ENCODE data around the gene ADAMTS20. TPM values are rescaled to one million over a fixed set of nuclear protein-coding genes. Genes with fewer than 3 reads are reported as not detected.
"Not testable (repeated sequence)": the region's sequence is repeated elsewhere in the genome, so short reads cannot be mapped to it uniquely, and the experiment has no call there.

Gene ADAMTS20
- total RNA-seq, 1 donor from 2014 or later: not detected

DNA sequence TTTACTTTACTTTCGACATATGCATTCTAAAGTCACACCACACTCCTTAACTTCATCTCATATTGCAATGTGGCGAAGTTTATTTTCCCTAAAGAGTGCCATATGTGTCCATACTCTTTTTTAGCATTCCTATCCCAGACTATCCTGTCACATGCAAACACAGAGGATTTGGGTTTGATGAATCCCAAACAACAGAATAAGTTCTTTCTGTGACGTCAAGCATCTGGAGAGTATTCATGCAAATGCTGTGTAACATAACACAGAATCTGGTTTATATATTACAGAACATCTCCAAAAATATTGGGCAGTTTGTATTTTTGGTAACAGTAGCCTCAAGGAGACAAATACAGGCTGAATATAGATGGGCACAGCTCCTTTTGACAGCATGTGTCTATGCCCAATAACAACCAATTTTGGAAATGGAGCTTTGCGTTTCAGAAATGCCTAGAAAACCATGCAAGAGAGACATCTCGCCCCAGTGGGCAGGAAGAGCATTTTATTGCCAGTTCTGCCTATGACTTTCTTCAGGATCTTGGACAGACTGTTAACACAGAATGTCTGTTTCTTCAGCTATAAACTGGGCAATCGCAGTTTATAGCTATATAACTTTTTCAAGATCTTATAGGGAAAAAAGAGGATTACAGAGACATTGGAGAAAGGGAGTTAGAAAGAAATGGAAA lies 190.8 kb downstream of the ADAMTS20 start:
- no peak for DNase-seq (ENCODE audit: low spot score in 2 of 2)
- H3K27ac ChIP-seq: no peak overlapping the region
- intact Hi-C loops (cut with DNase I): no loop called here
- TF ChIP-seq, protein P1, sequence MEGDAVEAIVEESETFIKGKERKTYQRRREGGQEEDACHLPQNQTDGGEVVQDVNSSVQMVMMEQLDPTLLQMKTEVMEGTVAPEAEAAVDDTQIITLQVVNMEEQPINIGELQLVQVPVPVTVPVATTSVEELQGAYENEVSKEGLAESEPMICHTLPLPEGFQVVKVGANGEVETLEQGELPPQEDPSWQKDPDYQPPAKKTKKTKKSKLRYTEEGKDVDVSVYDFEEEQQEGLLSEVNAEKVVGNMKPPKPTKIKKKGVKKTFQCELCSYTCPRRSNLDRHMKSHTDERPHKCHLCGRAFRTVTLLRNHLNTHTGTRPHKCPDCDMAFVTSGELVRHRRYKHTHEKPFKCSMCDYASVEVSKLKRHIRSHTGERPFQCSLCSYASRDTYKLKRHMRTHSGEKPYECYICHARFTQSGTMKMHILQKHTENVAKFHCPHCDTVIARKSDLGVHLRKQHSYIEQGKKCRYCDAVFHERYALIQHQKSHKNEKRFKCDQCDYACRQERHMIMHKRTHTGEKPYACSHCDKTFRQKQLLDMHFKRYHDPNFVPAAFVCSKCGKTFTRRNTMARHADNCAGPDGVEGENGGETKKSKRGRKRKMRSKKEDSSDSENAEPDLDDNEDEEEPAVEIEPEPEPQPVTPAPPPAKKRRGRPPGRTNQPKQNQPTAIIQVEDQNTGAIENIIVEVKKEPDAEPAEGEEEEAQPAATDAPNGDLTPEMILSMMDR (IDR thresholded peaks at IDR 0.05): no peak
- no peaks in the 10 kb centered on the region for H3K4me1 ChIP-seq
- H3K27me3 ChIP-seq: no peaks in the 10 kb centered on the region
- no peaks in the 10 kb centered on the region for H3K36me3 ChIP-seq
- no peak overlapping the region for H3K4me3 ChIP-seq
- H3K9me3 ChIP-seq: no peaks in the 10 kb centered on the region

DNA sequence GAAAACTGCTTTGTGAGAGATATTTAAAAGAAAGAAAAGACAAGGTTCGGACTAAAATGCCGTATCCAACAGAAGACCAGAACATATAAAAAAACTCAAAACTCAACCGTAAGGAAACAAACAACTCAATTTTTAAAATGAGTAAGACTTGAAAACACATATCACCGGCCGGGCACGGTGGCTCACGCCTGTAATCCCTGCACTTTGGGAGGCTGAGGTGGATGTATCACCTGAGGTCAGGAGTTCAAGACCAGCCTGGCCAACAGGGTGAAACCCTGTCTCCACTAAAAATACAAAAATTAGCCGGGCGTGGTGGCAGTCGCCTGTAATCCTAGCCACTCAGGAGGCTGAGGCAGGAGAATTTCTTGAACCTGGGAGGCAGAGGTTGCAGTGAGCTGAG lies 192.0 kb downstream of the ADAMTS20 start:
- H3K9me3 ChIP-seq; H3K27me3 ChIP-seq; H3K36me3 ChIP-seq; DNase-seq (ENCODE audit: low spot score in 2 of 2); H3K27ac ChIP-seq; H3K4me1 ChIP-seq; intact Hi-C loops (cut with DNase I); H3K4me3 ChIP-seq: not testable (repeated sequence)

DNA sequence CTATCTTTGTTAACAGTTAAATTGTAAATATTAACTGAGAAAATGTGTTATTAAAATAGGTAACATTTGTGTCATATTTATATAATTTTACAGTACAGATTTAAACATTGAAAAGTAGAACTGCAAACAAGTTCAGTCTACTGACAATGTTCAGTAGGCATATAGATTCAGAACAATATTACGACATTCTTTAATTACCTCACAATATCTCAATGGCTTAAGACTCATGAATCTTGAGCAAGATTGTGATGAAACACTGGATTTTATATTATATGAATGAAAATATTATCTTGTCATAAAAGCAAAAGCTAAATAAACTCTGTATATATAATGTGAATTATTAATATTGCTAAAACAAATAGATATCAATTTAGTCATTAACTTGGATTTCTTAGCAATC lies 194.9 kb downstream of the ADAMTS20 start:
- intact Hi-C loops (cut with DNase I): no loop called here
- H3K9me3 ChIP-seq: no peaks in the 10 kb centered on the region
- H3K4me3 ChIP-seq: no peak overlapping the region
- DNase-seq (ENCODE audit: low spot score in 2 of 2): no peak
- H3K27ac ChIP-seq: no peak overlapping the region
- TF ChIP-seq, protein P1 (IDR thresholded peaks at IDR 0.05): no peak
- no peaks in the 10 kb centered on the region for H3K4me1 ChIP-seq
- no peaks in the 10 kb centered on the region for H3K27me3 ChIP-seq
- H3K36me3 ChIP-seq: no peaks in the 10 kb centered on the region

DNA sequence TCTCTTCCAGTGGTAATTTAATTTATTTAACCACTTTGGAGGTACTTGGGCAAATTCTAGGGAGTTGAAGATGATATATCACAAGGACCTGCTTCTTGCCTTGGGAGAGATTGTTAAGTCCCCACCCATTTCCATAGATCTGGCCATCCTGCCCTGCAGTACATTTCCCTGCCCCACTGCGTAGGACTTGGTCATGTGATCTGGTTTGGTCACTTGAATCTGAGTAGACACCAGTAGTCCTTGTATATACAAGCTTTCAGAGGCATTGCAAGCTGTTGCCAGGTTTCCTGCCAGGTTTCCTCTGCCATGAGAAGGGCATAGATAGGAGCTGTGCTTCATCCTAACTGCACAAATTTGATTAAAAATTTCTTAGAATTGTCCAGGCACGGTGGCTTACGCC lies 200.0 kb downstream of the ADAMTS20 start:
- no peaks in the 10 kb centered on the region for H3K36me3 ChIP-seq
- H3K9me3 ChIP-seq: no peaks in the 10 kb centered on the region
- no peaks in the 10 kb centered on the region for H3K27me3 ChIP-seq
- H3K27ac ChIP-seq: no peak overlapping the region
- TF ChIP-seq, protein P1 (IDR thresholded peaks at IDR 0.05): no peak
- intact Hi-C loops (cut with DNase I): no loop called here
- no peak for DNase-seq (ENCODE audit: low spot score in 2 of 2)
- no peak overlapping the region for H3K4me3 ChIP-seq
- no peaks in the 10 kb centered on the region for H3K4me1 ChIP-seq

DNA sequence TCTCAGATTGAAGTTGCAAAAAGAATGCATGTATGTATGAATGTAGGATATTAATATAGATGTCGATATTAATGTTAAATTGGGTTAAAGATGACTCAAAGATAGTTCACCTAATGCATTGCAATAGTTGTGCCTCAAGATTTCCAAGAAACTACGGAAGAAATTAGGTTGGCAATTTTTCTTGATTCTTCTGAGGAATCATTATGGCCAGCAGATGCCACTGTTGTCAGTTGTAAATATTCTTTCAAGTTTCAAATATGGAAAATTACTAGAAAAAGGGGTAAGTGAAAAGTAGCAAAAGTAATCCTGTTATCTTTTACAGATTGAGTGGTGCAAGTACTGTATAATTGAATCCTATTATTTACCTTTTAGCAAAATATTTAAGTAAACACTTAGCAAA lies 202.1 kb downstream of the ADAMTS20 start:
- Histone ChIP-seq H3K4me1 (no peaks in the 10 kb centered on the region), H3K27ac (no peak overlapping the region), H3K36me3 (no peaks in the 10 kb centered on the region), H3K4me3 (no peak overlapping the region), H3K9me3 (no peaks in the 10 kb centered on the region), H3K27me3 (no peaks in the 10 kb centered on the region)
- intact Hi-C loops (cut with DNase I): no loop called here
- TF ChIP-seq, protein P1 (IDR thresholded peaks at IDR 0.05): no peak
- no peak for DNase-seq (ENCODE audit: low spot score in 2 of 2)

DNA sequence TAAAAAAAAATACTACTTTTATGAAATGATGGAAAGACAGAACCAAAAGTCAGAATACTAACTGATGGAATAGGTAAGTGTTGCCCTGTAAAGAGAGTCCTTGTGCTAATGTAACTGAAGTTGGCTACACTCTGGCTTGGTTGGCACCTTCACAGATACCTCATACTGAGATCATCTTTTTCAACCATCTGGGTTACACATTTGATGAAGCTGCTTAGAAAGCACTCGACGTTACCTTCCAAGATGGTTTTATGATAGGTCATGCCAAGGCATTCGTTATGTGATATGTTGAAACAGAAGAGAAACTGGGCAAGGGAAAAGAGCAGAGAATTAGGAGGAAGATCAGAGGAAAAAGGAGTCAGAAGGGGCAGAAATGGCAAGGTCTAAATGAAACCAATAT lies 203.8 kb downstream of the ADAMTS20 start:
- DNase-seq (ENCODE audit: low spot score in 2 of 2): no peak
- Histone ChIP-seq H3K4me3 (no peak overlapping the region), H3K27ac (no peak overlapping the region), H3K4me1 (no peaks in the 10 kb centered on the region), H3K27me3 (no peaks in the 10 kb centered on the region), H3K9me3 (no peaks in the 10 kb centered on the region), H3K36me3 (no peaks in the 10 kb centered on the region)
- TF ChIP-seq, protein P1 (IDR thresholded peaks at IDR 0.05): no peak
- intact Hi-C loops (cut with DNase I): no loop called here
